ENCODE measurements around the gene TNFRSF18.
"Not testable (repeated sequence)": the region's sequence is repeated elsewhere in the genome, so short reads cannot be mapped to it uniquely, and the experiment has no call there.

TNFRSF18 gene

DNA sequence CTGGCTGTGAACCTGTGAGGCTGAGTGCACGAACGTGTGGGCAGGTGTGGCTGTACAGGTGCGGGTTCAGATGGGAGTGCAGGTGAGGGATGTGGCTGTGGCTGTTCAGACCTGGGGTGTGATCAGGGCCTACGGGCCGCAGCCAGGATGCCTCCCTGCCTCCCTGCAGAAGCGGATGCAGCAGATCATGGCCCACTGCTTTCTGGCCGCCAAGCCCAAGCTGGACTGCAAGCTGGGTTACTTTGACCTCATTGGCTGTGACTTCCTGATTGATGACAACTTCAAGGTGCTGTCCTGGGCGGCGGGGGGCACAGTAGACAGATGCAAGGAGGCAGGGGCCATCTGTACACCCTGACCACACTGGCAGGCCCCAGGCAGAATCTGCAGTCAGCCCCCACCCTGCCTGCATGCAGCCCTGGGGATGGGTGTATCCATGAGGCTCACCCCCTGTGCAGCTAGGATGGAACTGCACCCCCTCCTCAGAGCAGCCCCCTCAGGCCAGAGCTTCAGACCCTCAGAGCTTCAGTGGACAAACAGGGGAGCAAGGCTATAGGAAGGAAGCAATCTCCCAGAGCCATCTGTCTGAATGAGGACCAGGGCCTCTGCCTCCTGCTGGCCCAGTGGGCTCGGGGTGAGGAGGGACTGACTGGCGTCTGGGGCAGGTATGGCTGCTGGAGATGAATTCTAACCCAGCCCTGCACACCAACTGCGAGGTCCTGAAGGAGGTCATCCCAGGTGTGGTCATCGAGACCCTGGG lies 9.8 kb downstream of the TNFRSF18 start:
- no peak for DNase-seq

DNA sequence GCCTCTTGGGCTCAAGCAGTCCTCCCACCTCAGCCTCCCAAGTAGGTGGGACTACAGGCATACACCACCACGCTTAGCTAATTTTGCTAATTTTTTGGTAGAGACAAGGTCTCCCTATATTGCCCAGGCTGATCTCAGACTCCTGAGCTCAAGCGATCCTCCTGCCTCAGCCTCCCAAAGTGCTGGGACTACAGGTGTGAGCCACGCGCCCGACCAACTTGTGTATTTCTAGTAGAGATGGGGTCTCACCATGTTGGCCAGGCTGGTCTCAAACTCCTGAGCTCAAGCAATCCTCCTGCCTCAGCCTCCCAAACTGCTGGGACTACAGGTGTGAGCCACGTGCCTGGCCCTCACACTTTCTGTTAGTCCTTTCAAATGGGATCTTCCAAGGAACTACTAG lies 10.7 kb downstream of the TNFRSF18 start:
- DNase-seq: not testable (repeated sequence)

DNA sequence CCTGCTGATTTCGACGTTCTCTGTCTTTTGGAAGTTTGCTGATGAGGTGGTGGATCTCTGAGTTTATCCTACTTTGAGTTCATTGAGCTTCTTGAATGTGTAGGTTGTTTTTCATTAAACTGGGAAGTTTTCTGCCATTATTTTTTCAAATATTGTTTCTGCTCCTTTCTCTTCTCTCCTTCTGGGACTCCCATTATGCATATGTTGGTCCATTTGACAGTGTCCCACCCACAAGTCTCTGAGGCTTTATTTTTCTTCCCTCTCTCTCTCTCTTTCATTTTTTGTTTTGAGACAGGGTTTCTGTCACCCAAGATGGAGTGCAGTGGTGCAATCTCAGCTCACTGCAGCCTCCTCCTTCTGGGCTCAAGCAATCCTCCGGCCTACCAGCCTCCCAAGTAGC lies 11.7 kb downstream of the TNFRSF18 start:
- no peak for DNase-seq

DNA sequence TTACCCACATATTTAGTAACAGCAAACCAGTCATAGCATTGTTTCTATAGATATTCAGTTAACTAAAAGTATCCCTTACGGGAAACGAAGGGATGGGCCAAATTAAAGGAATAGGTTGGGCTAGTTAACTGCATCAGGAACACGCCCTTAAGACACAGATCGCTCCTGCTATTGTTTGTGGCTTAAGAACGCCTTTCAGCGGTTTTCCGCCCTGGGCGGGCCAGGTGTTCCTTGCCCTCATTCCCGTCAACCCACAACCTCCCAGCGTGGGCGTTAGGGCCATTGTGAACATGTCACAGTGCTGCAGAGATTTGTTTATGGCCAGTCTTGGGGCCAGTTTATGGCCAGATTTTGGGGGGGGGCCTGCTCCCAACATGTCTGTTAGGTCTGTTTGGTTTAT lies 14.7 kb downstream of the TNFRSF18 start:
- DNase-seq: no peak

DNA sequence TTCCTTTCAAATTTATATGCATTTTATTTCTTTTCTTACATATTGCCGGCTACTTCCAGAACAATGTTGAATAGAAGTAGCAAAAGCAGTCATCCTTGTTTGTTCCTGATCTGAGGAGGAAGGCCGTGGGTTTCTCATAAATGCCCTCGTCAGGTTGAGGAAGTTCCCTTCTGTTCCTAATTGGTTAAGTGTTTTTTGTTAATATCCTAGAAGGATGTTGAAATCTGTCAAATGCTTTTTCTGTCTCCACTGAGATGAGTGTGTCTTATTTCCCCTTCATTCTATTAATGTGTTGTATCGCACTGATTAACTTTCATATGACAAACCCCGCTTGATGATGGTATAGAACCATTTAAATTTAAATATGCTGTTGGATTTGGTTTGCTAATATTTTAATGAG lies 17.3 kb downstream of the TNFRSF18 start:
- no peak for DNase-seq

- DNase-seq: no peak
Observed at GRCh38 chr1:1187938-1188337, 18.5 kb downstream of the TNFRSF18 start.

- DNase-seq: peak; percentile 0 to 49
Observed at GRCh38 chr1:1185101-1185765, 21.2 kb downstream of the TNFRSF18 start.

- no peak for DNase-seq
Observed at GRCh38 chr1:1183833-1184775, 22.3 kb downstream of the TNFRSF18 start.

GRCh38 chr1:1183221-1183747 lies 23.1 kb downstream of the TNFRSF18 start:
- DNase-seq: no peak

- DNase-seq: no peak
Observed at GRCh38 chr1:1182491-1183220, 23.7 kb downstream of the TNFRSF18 start.

- no peak for DNase-seq
Observed at GRCh38 chr1:1181938-1182410, 24.4 kb downstream of the TNFRSF18 start.

GRCh38 chr1:1181129-1181937 lies 25.1 kb downstream of the TNFRSF18 start:
- DNase-seq: no peak

- DNase-seq: no peak
Observed at GRCh38 chr1:1179983-1180861, 26.2 kb downstream of the TNFRSF18 start.

DNA sequence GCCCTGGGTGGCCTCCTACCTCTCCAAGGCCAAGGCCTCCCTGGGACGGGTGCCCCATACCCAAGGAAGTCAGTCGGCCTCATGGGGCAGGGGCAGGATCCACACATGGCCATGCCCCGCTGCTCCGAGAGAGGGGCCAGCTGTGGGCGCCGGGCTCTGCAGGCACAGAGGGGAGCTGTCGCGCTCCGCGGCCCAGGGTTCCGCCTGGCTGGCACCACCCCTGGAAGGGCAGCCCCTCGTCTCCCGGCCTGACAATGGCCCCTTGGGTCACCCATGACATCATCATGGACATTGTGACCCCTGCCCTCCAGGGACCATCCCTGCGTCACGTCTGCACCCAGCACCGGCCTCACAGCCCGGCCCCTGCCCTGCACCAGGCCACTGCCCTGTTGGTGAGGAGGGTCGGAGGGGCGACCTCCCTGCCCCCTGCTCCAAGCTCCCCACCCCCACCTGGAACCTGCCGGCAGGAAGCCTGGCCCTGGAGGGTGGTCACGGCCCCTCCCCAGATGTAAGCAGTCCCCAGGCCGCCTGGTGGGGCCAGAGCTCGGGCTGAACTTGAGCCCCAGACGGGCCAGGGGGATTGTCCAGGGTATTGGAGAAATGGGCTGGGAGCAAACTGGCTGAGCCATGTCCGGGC lies 26.9 kb downstream of the TNFRSF18 start:
- no peak for DNase-seq

DNA sequence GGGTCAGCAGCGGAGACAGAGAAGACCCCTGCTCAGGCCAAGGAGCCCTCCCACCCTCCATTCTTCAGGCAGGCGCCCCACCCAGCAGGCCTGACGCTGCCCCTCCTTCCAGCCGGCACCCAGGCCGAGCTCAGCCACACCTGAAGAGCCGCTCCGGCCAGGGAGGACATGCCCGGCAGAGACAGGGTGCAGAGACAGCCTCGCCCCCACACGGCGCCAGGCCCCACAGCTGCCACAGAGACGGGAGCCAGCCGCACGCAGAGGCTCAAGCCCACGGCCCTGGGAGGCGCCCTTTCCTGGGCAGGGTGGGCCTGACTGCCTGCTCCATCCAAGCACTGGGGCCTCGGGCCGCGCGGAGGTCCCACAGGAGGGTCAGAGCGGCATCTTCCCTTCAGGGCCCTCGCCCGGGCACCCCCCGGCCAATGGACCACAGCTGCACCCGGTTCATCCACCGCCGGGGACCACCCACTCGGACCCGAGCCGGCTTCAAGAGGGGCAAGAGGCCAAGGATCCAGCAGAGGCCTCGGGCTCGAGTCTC lies 27.5 kb downstream of the TNFRSF18 start:
- DNase-seq: no peak

DNA sequence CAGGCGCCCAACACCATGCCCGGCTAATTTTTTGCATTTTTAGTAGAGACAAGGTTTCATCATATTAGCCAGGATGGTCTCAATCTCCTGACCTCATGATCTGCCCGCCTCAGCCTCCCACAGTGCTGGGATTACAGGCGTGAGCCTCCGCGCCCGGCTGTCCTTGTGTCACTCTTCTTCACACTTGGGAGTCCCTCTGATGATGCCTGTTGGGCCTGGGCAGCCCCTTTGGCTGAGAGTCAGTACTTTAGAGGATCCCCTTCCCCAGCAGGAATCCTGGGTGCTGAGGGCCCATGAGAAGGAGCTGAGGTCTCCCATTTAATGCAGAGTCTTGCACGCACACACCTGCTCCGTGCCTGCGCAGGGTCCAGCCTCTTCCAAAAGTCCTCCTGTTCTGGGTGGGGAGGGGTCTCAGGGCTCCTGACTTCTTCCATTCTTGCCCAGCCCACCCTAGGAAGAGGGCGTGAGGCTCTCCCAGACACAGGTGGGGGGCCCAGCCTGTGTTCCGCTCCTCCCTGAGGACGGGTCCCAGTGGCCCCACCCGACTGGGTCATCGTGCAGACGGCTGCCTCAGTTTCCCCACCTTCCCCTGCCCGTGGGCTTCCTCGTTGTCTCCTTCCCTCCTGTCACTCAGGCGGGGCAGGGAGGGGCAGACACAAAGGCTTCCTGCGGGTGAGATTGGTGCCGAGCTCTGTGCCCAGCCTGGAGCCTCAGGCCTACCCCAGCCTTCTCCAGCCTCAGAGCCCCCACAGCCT lies 28.8 kb downstream of the TNFRSF18 start:
- DNase-seq: no peak

- no peak for DNase-seq
Observed at GRCh38 chr1:1176931-1177330, 29.5 kb downstream of the TNFRSF18 start.

DNA sequence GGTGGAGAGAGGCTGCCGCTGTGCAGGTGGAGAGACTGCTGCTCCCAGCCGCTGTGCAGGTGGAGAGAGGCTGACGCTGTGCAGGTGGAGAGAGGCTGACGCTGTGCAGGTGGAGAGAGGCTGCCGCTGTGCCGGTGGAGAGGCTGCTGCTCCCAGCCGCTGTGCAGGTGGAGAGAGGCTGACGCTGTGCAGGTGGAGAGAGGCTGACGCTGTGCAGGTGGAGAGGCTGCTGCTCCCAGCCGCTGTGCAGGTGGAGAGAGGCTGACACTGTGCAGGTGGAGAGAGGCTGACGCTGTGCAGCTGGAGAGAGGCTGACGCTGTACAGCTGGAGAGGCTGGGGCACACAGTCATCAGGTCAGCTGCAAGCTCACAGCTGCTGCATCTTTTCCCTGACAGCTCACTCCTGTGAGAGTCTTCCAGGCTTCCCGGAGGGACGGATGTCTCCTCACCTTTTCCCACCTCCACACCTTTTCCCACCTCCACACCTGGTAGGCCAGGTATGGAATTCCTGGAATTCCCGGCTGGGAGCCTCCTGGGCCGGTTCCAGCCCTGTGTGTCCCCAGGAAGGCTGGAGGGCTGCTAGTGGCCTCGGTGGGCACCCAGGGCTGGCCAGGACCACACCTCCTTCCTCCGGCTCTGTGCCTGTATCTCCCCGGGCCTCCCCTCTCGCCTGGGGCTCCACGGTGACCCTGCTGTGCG lies 30.2 kb downstream of the TNFRSF18 start:
- DNase-seq: not testable (repeated sequence)
